ENCODE data around the gene CAMK2B.
A peak's percentile ranks its signal among the peaks of the same experiment; 100 is the strongest.

The CAMK2B gene

DNA sequence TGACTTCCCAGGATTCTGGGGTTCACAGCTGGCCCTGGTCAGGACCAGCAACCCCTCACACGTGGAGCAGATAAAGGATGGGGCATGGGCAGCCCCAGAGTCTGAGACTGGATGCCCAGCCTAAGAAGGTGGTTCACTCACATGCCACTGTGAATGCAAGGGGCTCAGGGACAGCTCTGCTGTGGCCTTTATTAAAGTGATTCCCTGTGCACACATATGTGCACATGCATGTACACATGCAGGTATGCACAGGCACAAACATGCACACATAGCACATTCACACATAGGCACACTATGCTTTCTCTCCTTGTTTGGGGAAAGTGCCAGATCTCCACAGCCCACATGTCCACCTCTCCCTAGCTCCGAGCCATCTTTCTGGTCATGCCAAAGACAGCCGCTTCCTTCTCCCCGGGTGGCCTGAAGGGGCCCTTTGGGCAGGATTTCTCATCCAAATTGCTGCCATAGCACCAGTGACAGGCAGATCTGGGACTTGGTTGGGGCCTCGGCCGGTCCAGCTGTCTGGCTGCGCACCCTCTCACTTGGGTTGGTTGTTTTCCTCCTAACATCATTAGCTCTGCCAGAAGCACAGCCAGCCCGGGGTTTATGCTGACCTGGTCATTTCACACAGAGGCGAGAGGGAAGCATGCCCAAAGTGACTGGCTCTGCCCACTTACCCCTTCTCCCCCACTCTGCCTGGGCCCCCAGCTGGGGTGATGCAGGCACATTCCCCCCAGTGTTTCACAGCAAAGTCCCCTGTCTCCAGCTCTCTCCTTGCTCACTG lies 137.6 kb downstream of the CAMK2B start:
- H3K4me3 ChIP-seq (ENCODE audit: low read length), result no peak overlapping the region
- H4K8ac ChIP-seq (ENCODE audit: low read depth, low read length), result no peak overlapping the region
- no peak overlapping the region for H3K4me2 ChIP-seq (ENCODE audit: low read length)
- DNase-seq, result no peak
- no peak overlapping the region for H3K9ac ChIP-seq (ENCODE audit: low read length)
- no peak overlapping the region for H3K27ac ChIP-seq (ENCODE audit: low read depth, low read length)
- no peaks in the 10 kb centered on the region for H3K4me1 ChIP-seq (ENCODE audit: control insufficient read depth, low read depth, low read length)
- H2AK5ac ChIP-seq (ENCODE audit: low read length), result no peak overlapping the region
- no peaks in the 10 kb centered on the region for H3K79me1 ChIP-seq (ENCODE audit: low read length)
- no peak overlapping the region for H2BK15ac ChIP-seq (replicated peaks; ENCODE audit: low read depth)
- H3K18ac ChIP-seq (ENCODE audit: low read length), result no peak overlapping the region
- no peak overlapping the region for H2BK120ac ChIP-seq (ENCODE audit: low read depth, low read length)
- no peak overlapping the region for H3K56ac ChIP-seq (ENCODE audit: low read length)
- no peaks in the 10 kb centered on the region for H3K27me3 ChIP-seq (ENCODE audit: insufficient read depth, low read length, poor library complexity)
- H2BK5ac ChIP-seq (ENCODE audit: low read length), result no peak overlapping the region
- H3K4ac ChIP-seq (ENCODE audit: low read depth, low read length), result no peak overlapping the region
- WGBS (ENCODE audit: extremely low coverage, insufficient coverage, low lambda C conversion rate), result no CpG with 5 or more reads among the region's 9 CpGs
- H3K23ac ChIP-seq (ENCODE audit: low read length), result no peak overlapping the region
- no peak overlapping the region for H4K5ac ChIP-seq (ENCODE audit: low read length)
- H3K79me2 ChIP-seq (ENCODE audit: control insufficient read depth, insufficient read depth, low read length), result no peaks in the 10 kb centered on the region
- H3K36me3 ChIP-seq (ENCODE audit: control insufficient read depth, insufficient read depth, low read length), result no peaks in the 10 kb centered on the region

DNA sequence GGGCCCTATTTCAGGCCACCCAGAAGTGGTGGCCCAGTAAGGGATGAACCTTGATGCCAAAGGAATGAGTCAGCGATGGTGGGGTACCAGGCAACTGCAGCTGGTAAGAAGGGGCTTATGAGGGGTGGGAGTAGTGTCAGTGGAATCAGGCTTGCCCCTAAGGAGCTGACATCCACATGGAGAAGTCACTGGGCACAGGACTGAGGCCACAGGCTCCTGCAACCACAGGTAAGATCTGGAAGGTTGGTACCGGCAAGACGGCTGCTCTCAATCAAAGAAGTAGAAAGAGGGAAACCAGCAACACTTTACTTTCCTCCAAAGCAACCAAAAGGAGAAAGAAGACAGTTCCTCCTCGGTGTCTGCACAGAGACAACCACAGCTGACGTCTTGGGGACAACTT lies 138.7 kb downstream of the CAMK2B start:
- no peak overlapping the region for H2BK15ac ChIP-seq (replicated peaks; ENCODE audit: low read depth)
- no peak overlapping the region for H3K23ac ChIP-seq (ENCODE audit: low read length)
- DNase-seq, result no peak
- no peak overlapping the region for H3K56ac ChIP-seq (ENCODE audit: low read length)
- no peak overlapping the region for H2BK120ac ChIP-seq (ENCODE audit: low read depth, low read length)
- no peak overlapping the region for H2AK5ac ChIP-seq (ENCODE audit: low read length)
- no peak overlapping the region for H4K5ac ChIP-seq (ENCODE audit: low read length)
- H3K79me2 ChIP-seq (ENCODE audit: control insufficient read depth, insufficient read depth, low read length), result no peaks in the 10 kb centered on the region
- no peak overlapping the region for H4K8ac ChIP-seq (ENCODE audit: low read depth, low read length)
- H3K4me2 ChIP-seq (ENCODE audit: low read length), result no peak overlapping the region
- no peaks in the 10 kb centered on the region for H3K27me3 ChIP-seq (ENCODE audit: insufficient read depth, low read length, poor library complexity)
- no peaks in the 10 kb centered on the region for H3K4me1 ChIP-seq (ENCODE audit: control insufficient read depth, low read depth, low read length)
- WGBS (ENCODE audit: extremely low coverage, insufficient coverage, low lambda C conversion rate), result no CpG with 5 or more reads among the region's 5 CpGs
- H3K9ac ChIP-seq (ENCODE audit: low read length), result no peak overlapping the region
- no peak overlapping the region for H3K4me3 ChIP-seq (ENCODE audit: low read length)
- H2BK5ac ChIP-seq (ENCODE audit: low read length), result no peak overlapping the region
- H3K4ac ChIP-seq (ENCODE audit: low read depth, low read length), result no peak overlapping the region
- no peak overlapping the region for H3K18ac ChIP-seq (ENCODE audit: low read length)
- H3K27ac ChIP-seq (ENCODE audit: low read depth, low read length), result no peak overlapping the region
- no peaks in the 10 kb centered on the region for H3K36me3 ChIP-seq (ENCODE audit: control insufficient read depth, insufficient read depth, low read length)
- no peaks in the 10 kb centered on the region for H3K79me1 ChIP-seq (ENCODE audit: low read length)

DNA sequence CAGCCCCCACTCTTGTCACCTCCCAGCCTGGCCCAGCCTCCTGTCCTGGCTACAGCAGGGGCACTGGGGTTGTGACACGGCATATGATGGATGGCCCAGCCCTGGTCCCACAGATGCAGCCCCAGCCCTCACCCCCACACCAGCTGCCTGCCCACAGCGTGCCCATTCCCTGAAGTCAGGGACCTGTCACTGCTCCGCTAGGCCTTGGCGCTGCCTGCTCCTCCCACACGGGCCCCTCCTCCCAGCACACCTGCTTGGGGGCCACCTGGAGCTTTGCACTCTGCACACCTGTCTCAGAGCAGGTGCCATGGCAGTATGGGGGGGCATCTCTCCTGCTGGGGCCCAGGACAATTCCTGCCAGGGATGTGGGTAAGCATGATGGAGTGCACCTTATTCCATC lies 139.7 kb downstream of the CAMK2B start:
- Histone ChIP-seq H3K4me3 (ENCODE audit: low read length) (no peak overlapping the region), H4K5ac (ENCODE audit: low read length) (no peak overlapping the region), H3K4ac (ENCODE audit: low read depth, low read length) (no peak overlapping the region), H3K27me3 (ENCODE audit: insufficient read depth, low read length, poor library complexity) (no peaks in the 10 kb centered on the region), H2BK5ac (ENCODE audit: low read length) (no peak overlapping the region), H3K36me3 (ENCODE audit: control insufficient read depth, insufficient read depth, low read length) (no peaks in the 10 kb centered on the region), H2AK5ac (ENCODE audit: low read length) (no peak overlapping the region), H3K56ac (ENCODE audit: low read length) (no peak overlapping the region), H2BK120ac (ENCODE audit: low read depth, low read length) (no peak overlapping the region), H3K79me2 (ENCODE audit: control insufficient read depth, insufficient read depth, low read length) (no peaks in the 10 kb centered on the region), H3K23ac (ENCODE audit: low read length) (no peak overlapping the region), H4K8ac (ENCODE audit: low read depth, low read length) (no peak overlapping the region), H3K9ac (ENCODE audit: low read length) (no peak overlapping the region), H3K4me2 (ENCODE audit: low read length) (no peak overlapping the region), H3K4me1 (ENCODE audit: control insufficient read depth, low read depth, low read length) (no peaks in the 10 kb centered on the region), H3K18ac (ENCODE audit: low read length) (no peak overlapping the region), H3K27ac (ENCODE audit: low read depth, low read length) (no peak overlapping the region), H3K79me1 (ENCODE audit: low read length) (no peaks in the 10 kb centered on the region), H2BK15ac (replicated peaks; ENCODE audit: low read depth) (no peak overlapping the region)
- WGBS (ENCODE audit: extremely low coverage, insufficient coverage, low lambda C conversion rate), result no CpG with 5 or more reads among the region's 5 CpGs
- no peak for DNase-seq

DNA sequence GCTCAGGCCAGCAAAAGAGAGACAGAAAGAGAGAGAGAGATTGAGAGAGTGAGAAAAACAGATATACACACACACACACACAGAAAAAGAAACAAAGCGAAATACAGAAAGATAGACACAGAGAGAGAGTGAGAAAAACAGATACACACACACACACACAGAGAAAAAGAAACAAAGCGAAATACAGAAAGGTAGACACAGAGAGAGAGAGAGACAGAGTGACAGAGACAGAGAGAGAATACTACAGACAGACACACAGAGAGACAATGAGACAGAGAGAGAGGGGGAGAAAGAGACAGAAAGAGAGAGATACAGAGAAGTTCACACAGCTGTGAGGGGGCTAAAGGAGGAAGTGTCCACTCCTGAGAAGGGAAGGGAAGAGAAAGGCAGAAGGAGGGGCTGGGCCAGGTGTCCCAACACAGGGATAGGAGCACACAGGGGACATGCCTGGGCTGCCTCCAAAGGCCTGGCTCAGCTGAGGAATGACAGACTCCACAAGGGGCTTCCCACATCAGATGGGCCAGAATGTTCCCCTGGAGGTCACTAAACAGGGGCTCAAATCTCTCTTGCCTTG lies 140.4 kb downstream of the CAMK2B start:
- Histone ChIP-seq H3K4me2 (ENCODE audit: low read length) (no peak overlapping the region), H3K18ac (ENCODE audit: low read length) (no peak overlapping the region), H4K5ac (ENCODE audit: low read length) (no peak overlapping the region), H3K27ac (ENCODE audit: low read depth, low read length) (no peak overlapping the region), H3K79me2 (ENCODE audit: control insufficient read depth, insufficient read depth, low read length) (no peaks in the 10 kb centered on the region), H3K79me1 (ENCODE audit: low read length) (no peaks in the 10 kb centered on the region), H3K9ac (ENCODE audit: low read length) (no peak overlapping the region), H2BK5ac (ENCODE audit: low read length) (no peak overlapping the region), H3K4me3 (ENCODE audit: low read length) (no peak overlapping the region), H2BK15ac (replicated peaks; ENCODE audit: low read depth) (no peak overlapping the region), H3K4ac (ENCODE audit: low read depth, low read length) (no peak overlapping the region), H2BK120ac (ENCODE audit: low read depth, low read length) (no peak overlapping the region), H3K23ac (ENCODE audit: low read length) (no peak overlapping the region), H3K27me3 (ENCODE audit: insufficient read depth, low read length, poor library complexity) (no peaks in the 10 kb centered on the region), H3K56ac (ENCODE audit: low read length) (peak overlapping the region; percentile 20), H2AK5ac (ENCODE audit: low read length) (no peak overlapping the region), H4K8ac (ENCODE audit: low read depth, low read length) (no peak overlapping the region), H3K36me3 (ENCODE audit: control insufficient read depth, insufficient read depth, low read length) (no peaks in the 10 kb centered on the region), H3K4me1 (ENCODE audit: control insufficient read depth, low read depth, low read length) (no peaks in the 10 kb centered on the region)
- no peak for DNase-seq
- no CpG with 5 or more reads among the region's 2 CpGs for WGBS (ENCODE audit: extremely low coverage, insufficient coverage, low lambda C conversion rate)

DNA sequence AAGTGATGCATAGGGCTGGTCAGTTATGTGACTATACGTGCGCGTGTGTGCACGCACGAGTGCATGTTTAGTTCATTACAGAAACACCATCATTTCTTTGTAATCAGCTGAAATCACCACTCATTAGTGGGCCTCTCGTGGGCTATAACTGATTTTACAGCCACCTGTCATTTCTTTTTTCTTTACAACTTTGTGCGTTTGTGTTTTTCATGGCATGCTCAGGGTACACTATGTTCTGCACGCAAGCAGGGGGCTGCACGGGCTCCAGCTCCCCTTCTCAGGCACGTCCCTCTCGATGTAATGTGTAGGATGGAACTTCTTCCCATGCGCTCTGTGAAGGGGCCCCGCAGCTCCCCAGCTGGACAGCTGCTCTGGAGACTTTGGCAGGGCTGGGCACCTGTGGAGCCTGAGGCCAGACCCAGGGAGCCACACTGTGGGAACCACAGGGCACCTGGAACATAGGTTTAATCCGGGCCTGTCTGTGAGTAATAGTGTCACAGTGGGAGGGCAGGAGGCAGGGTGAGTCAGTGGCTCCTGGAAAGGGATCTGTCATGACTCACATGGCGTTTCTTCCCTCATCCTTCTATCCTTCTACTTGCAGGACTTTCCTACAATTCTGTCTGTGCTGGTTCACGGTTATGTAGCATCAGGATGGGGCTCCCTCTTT lies 141.1 kb downstream of the CAMK2B start:
- Histone ChIP-seq H3K79me2 (ENCODE audit: control insufficient read depth, insufficient read depth, low read length) (no peaks in the 10 kb centered on the region), H3K27ac (ENCODE audit: low read depth, low read length) (no peak overlapping the region), H3K18ac (ENCODE audit: low read length) (no peak overlapping the region), H2BK15ac (replicated peaks; ENCODE audit: low read depth) (no peak overlapping the region), H3K4me1 (ENCODE audit: control insufficient read depth, low read depth, low read length) (no peaks in the 10 kb centered on the region), H3K27me3 (ENCODE audit: insufficient read depth, low read length, poor library complexity) (no peaks in the 10 kb centered on the region), H2AK5ac (ENCODE audit: low read length) (no peak overlapping the region), H3K23ac (ENCODE audit: low read length) (no peak overlapping the region), H4K8ac (ENCODE audit: low read depth, low read length) (no peak overlapping the region), H3K4ac (ENCODE audit: low read depth, low read length) (no peak overlapping the region), H2BK120ac (ENCODE audit: low read depth, low read length) (no peak overlapping the region), H3K79me1 (ENCODE audit: low read length) (no peaks in the 10 kb centered on the region), H3K9ac (ENCODE audit: low read length) (no peak overlapping the region), H3K36me3 (ENCODE audit: control insufficient read depth, insufficient read depth, low read length) (no peaks in the 10 kb centered on the region), H3K4me2 (ENCODE audit: low read length) (no peak overlapping the region), H3K4me3 (ENCODE audit: low read length) (no peak overlapping the region), H3K56ac (ENCODE audit: low read length) (no peak overlapping the region), H4K5ac (ENCODE audit: low read length) (no peak overlapping the region), H2BK5ac (ENCODE audit: low read length) (no peak overlapping the region)
- peak; percentile 79 for DNase-seq
- no CpG with 5 or more reads among the region's 16 CpGs for WGBS (ENCODE audit: extremely low coverage, insufficient coverage, low lambda C conversion rate)
